Endothelial cell (in vitro differentiated cells): ENCODE results near the gene SIRT7. TPM values are rescaled to one million over a fixed set of nuclear protein-coding genes. Genes with fewer than 3 reads are reported as not detected.

Experiments used
- DNase-seq: peaks from one replicate; pipeline ENCODE4 v3.0.0; 2021; ENCODE audit warnings: low spot score
- H3K27ac Mint-ChIP-seq: one replicate; pipeline ENCODE4 v1.8.0; 2021; ENCODE audit warnings: mixed read lengths, inconsistent platforms; ENCODE audit not compliant: unreplicated experiment
- H3K27me3 Mint-ChIP-seq: one replicate; pipeline ENCODE4 v1.8.0; 2021; ENCODE audit warnings: mild to moderate bottlenecking, moderate library complexity, mixed read lengths, inconsistent platforms; ENCODE audit not compliant: unreplicated experiment
- H3K36me3 Mint-ChIP-seq: one replicate; pipeline ENCODE4 v1.8.0; 2021; ENCODE audit warnings: mild to moderate bottlenecking, low read depth, mixed read lengths, inconsistent platforms; ENCODE audit not compliant: unreplicated experiment
- H3K4me1 Mint-ChIP-seq: one replicate; pipeline ENCODE4 v1.8.0; 2021; ENCODE audit warnings: mild to moderate bottlenecking, mixed read lengths, inconsistent platforms; ENCODE audit not compliant: unreplicated experiment
- H3K4me3 Mint-ChIP-seq: one replicate; pipeline ENCODE4 v1.8.0; 2021; ENCODE audit warnings: mild to moderate bottlenecking, mixed read lengths, inconsistent platforms; ENCODE audit not compliant: unreplicated experiment
- H3K9me3 Mint-ChIP-seq: one replicate; pipeline ENCODE4 v1.8.0; 2021; ENCODE audit warnings: mixed read lengths, inconsistent platforms; ENCODE audit not compliant: unreplicated experiment
- CTCF ChIP-seq: fragments of 200-600 bp; sonication (generic); IDR thresholded peaks from one replicate; pipeline ENCODE4 v1.5.0; 2021; ENCODE audit warnings: antibody characterized with exemption; ENCODE audit not compliant: unreplicated experiment
- total RNA-seq: library from RNA; stranded (reverse); fragmentation: NEBNext Ultra II Directional; extraction: Animal tissue kit (Norgen Biotek cat#: 25700); gene quantifications from one replicate; pipeline ENCODE4 v1.2.1, GENCODE V29; 2021; ENCODE audit not compliant: unreplicated experiment

Gene SIRT7
- total RNA-seq, 1 donor from 2014 or later = 14.4 TPM

DNA sequence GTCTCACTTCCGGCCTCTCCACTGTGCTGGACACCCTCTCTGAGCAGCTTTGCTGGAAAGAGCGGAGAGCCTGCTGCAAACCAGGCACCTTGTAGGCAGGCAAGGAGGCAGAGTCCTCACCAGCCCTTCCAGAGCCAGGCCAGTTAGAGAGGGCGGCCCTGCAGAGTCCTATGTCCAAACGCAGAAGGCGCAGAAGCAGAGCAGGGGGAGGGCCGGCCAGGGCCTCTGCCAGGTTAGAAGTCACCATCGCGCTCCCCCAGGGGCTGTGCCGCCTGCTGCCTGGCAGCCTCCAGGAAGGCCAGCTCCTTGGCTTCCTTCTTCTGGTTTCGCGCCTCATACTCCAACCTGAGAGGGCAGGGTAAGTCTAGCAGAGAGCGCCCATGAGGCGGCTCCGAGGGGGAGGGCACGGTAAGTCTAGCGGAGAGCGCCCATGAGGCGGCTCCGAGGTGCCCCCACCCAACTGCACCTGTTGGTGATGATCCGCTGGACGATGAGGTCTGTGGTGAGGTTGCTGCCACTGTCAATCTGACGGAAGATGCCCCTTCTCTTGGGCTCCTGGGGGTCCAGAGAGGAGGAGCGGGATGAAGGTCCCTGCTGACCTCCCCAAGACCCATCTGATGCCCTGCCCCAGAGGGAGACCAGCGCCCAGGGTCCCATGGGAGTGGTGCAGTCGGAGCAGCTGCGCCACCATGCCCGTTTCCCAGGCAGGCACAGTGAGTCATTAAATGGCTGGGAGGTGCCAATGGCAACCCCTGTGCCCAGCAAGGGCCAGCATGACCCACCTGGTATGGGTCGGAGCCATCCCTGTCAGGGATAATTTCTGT is 13.2 kb downstream of the SIRT7 start:
- no peak for TF ChIP-seq CTCF
- no peaks in the 10 kb centered on the region for H3K4me1 Mint-ChIP-seq

DNA sequence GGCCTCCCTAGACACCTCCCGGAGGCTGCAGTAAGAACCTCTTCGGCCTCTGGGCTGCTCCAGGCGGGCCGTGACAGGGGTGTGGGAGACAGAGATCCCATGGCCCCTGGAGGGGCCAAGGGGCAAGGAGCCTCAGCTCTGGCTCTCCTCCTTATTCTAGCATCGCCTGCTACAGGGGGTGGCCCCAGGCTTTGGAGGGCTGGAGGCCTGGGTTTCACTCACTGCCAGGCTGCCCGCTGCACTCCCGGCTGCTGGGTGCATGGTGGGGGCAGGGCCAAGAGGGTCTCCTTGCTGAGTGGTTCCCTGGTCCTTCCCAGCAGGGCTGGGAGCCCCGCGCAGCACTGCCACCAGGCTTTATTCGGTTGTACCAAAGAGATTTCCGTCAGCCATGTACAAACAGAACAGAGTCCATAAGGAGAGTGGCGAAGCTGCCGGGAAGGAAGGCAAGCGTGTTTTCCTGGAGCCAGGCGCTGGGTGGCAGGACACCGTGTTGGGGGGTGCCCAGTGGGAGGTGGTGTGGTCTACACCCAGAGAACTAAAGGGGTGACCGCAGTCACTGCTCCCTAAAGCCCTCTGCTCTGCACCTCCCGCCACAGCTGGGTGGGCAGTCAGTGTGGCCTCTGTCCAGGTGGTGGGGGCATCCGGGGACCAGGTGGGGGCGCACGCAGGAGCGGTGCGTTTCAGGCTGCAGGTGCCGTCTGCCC is 13.9 kb downstream of the SIRT7 start:
- no peak for DNase-seq
- Mint-ChIP-seq H3K9me3 (no peaks in the 10 kb centered on the region), H3K27me3 (peaks cover 14% of the 10 kb centered on the region), H3K36me3 (peaks cover 11% of the 10 kb centered on the region), H3K27ac (no peak overlapping the region), H3K4me1 (no peaks in the 10 kb centered on the region), H3K4me3 (no peak overlapping the region)
- TF ChIP-seq CTCF = no peak

More for the DNA sequence above, 13.2 kb downstream of the SIRT7 start:
- no peak for DNase-seq
- Mint-ChIP-seq H3K4me3 (no peak overlapping the region), H3K9me3 (no peaks in the 10 kb centered on the region), H3K36me3 (peaks cover 11% of the 10 kb centered on the region), H3K27ac (no peak overlapping the region), H3K27me3 (peaks cover 14% of the 10 kb centered on the region)

DNA sequence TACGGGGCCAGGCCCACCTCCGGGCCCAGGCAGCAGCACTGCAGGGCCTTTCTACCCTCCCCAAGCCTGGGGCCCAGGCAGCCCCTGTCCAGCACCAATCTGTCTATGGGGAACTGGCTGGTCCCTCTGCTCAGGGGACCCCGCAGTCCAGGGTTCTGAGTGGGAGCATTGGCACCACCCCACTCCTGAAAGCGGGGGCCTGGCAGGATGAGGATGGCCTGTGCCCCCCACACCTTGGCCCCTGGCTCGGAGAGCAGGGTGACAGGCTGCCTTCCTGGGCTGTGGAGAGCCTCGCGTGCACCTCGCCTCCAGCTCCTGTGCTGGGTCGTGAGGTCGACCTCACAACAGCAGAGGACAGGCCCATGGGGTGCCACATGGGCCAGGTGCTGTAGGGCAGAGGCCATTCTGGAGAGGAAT is 14.6 kb downstream of the SIRT7 start:
- DNase-seq = no peak
- TF ChIP-seq CTCF = no peak
- Mint-ChIP-seq H3K4me1 (no peaks in the 10 kb centered on the region), H3K9me3 (no peaks in the 10 kb centered on the region), H3K36me3 (peaks cover 11% of the 10 kb centered on the region), H3K27me3 (peaks cover 14% of the 10 kb centered on the region), H3K4me3 (no peak overlapping the region), H3K27ac (no peak overlapping the region)

DNA sequence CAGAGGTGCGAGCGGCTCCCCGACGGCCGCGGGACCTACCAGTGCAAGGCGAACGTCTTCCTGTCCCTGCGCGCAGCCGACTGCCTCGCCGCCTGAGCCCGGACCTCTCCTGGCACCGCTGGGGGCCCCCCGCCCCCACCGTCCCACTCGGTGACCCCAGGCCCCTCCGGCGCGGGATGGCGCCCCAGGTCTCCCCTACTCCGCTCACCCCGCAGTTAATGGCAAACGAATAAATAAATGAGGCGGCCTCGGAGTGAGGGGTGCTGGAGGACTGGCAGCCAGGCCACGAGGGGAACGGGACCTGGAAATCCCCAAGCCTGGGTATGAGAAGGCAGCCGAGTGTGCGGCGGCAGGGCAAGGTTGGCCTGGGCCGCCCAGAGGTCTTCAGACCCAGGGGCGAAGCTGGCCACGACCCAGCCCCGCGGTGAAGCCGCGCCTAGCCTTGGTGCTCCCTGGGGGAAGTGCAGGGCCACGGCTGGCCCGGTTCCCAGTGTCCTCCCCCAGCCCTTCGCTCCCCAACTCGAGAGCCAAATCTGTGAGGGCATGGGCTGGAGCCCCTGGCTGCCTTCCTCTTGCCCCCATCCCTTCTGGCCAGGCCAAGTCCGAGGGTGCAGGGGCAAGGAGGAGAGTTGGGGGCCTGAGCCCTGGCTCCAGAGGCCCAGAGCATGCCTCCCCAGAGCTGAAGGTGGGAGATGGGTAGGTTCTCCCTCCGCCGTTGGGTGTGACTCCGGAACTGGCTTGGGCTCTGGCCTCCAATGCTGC is 15.1 kb downstream of the SIRT7 start:
- DNase-seq = no peak
- H3K36me3 Mint-ChIP-seq = peaks cover 15% of the 10 kb centered on the region
- H3K27ac Mint-ChIP-seq = no peak overlapping the region
- no peak overlapping the region for H3K4me3 Mint-ChIP-seq
- peaks cover 14% of the 10 kb centered on the region for H3K27me3 Mint-ChIP-seq
- H3K4me1 Mint-ChIP-seq = no peaks in the 10 kb centered on the region
- H3K9me3 Mint-ChIP-seq = no peaks in the 10 kb centered on the region
- no peak for TF ChIP-seq CTCF
